22Rv1 (cell line): Measurements from ENCODE around the gene PRDM11.

Experiments
- H3K27ac ChIP-seq: fragments of 450-650 bp; 2 replicates; pipeline ENCODE4 v1.5.1; 2017
- CTCF ChIP-seq: fragments of 450-650 bp; IDR thresholded peaks from 2 replicates; pipeline ENCODE4 v1.5.1; 2017; ENCODE audit warnings: mild to moderate bottlenecking
- ZFX ChIP-seq: fragments of 450-650 bp; IDR thresholded peaks from 2 replicates; pipeline ENCODE4 v1.6.1; 2017; ENCODE audit warnings: antibody characterized with exemption, borderline replicate concordance

The PRDM11 gene

GRCh38 chr11:45158891-45159605, 12.6 kb downstream of the PRDM11 start:
- H3K27ac ChIP-seq = no peak overlapping the region
- no peak for TF ChIP-seq CTCF
- TF ChIP-seq ZFX = no peak

GRCh38 chr11:45159781-45160365, 13.4 kb downstream of the PRDM11 start:
- no peak overlapping the region for H3K27ac ChIP-seq
- no peak for TF ChIP-seq ZFX
- TF ChIP-seq CTCF = no peak

DNA sequence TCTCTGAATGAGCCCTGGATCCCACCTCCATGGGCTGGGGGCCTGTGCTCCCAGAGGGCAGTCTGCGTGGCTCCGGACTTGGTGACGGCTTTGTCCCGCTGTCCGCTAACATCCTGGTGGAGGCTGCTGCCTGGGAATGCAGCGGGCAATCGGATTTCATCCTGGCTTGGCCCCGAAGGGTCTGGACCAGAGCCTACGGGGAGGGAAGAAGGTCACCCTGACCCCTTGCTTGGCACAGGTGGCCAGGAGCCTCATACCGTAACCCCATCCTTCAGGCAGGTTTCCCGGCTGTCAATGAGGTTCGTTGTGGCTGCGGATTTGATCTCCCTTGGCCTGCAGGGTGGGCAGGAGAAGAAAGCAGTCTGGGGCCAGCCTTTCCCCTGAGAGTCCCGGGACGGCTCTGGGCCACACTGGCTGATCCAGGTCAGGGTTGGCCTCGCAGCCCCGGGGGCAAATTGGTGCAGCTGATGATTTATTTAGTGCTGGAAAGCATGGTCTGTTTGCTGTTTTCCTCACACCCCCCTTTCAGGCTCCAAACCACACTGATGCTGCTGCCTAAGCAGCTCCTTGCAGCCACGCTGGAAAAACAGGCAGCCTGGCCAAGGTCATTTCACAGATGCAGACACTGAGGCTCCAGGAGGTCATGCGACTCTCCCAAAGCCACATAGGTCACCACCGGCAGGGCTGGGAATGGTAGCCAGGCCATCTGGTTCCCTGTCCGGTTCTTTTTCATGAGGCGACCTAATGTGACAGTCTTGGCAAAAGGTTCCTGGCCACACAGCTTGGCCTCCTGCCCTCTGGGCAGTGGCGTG, 15.0 kb downstream of the PRDM11 start:
- H3K27ac ChIP-seq = no peak overlapping the region
- TF ChIP-seq CTCF (no peak), ZFX (no peak)

- no peak for TF ChIP-seq ZFX
- TF ChIP-seq CTCF = no peak
- H3K27ac ChIP-seq = no peak overlapping the region
These were observed 15.6 kb downstream of the PRDM11 start for GRCh38 chr11:45162064-45162375.

DNA sequence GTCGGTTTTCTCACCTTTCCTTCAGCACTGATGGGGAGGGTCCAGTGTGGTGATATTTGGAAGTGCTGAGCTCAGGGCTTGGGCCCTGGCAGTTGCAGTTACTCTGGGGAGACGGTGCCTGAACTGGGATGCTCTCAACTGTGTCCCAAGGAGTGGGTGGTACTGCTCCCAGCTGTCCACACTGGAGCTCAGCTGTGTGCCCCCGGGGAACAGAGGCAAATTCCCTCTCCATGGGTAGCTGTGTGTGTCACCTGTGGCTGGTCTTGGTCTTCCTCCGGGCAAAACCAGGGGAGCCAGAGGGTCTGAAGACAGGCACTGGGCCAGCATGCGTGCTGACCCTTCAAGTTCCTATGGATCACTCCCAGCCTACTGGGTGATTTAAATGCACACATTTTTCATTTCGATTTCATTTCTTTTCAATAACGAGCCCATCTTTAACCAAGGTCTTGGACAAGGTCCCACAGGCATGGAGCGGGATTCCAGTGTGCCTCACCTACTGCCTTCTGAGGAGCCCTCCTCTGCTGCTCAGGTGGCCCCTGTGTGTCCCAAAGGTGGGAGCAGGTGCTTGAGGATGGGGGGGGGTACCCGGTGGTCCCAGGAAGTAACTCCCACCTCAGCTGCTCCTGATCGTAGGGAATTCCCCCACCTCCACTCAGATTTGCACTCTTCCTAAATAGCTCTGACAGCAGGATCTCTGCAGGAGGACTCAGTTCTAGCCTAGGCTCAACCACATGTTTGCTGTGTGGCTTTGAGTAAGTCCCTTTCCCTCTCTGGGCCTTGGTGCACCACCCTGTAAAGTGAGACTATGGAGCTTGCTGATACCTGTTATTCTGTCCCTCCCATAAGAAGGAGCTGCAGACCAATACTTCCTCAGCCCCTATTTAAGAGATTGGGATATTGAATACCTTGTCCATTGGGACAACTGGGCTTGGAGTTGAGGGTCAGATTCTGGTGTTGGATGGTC, 16.8 kb downstream of the PRDM11 start:
- no peak overlapping the region for H3K27ac ChIP-seq
- TF ChIP-seq ZFX (no peak), CTCF (no peak)

- no peak overlapping the region for H3K27ac ChIP-seq
- TF ChIP-seq CTCF = no peak
- no peak for TF ChIP-seq ZFX
These were observed 17.6 kb downstream of the PRDM11 start for GRCh38 chr11:45163956-45164575.
